ENCODE data around the gene CEACAM8. TPM values are rescaled to one million over a fixed set of nuclear protein-coding genes. Genes with fewer than 3 reads are reported as not detected.

CEACAM8 gene
- total RNA-seq, 2 experiments from 2014 or later: not detected

Other genes with a start within 250 kb of the CEACAM8 start
- gene CNFN, start 204.6 kb downstream of the CEACAM8 start, total RNA-seq: not detected
- 10 to 100 TPM; 27.7 to 29.5 TPM for gene LIPE, start 167.5 kb downstream of the CEACAM8 start, total RNA-seq
- gene CXCL17, start 152.0 kb downstream of the CEACAM8 start, total RNA-seq: not detected
- gene CEACAM1, start 66.4 kb downstream of the CEACAM8 start, total RNA-seq: 10 to 100 TPM; 21.0 to 22.2 TPM
- gene PSG3, start 145.6 kb upstream of the CEACAM8 start, total RNA-seq: not detected
- gene PSG8, start 170.8 kb upstream of the CEACAM8 start, total RNA-seq: not detected